Measurements from ENCODE around the gene STRIP2.
"Not testable (repeated sequence)": the region's sequence is repeated elsewhere in the genome, so short reads cannot be mapped to it uniquely, and the experiment has no call there.

The STRIP2 gene

GRCh38 chr7:129534558-129535274, 100.5 kb downstream of the STRIP2 start:
- DNase-seq, result not testable (repeated sequence)

- DNase-seq, result no peak
Observed at GRCh38 chr7:129535896-129536295, 101.7 kb downstream of the STRIP2 start.

GRCh38 chr7:129536323-129536722, 102.1 kb downstream of the STRIP2 start:
- DNase-seq, result no peak
